ENCODE measurements around the gene F8. TPM values are rescaled to one million over a fixed set of nuclear protein-coding genes. Genes with fewer than 3 reads are reported as not detected.

Gene F8
- total and polyA plus RNA-seq, 12 donors: 13.4 to 78.1 (median 38.6) TPM

DNA sequence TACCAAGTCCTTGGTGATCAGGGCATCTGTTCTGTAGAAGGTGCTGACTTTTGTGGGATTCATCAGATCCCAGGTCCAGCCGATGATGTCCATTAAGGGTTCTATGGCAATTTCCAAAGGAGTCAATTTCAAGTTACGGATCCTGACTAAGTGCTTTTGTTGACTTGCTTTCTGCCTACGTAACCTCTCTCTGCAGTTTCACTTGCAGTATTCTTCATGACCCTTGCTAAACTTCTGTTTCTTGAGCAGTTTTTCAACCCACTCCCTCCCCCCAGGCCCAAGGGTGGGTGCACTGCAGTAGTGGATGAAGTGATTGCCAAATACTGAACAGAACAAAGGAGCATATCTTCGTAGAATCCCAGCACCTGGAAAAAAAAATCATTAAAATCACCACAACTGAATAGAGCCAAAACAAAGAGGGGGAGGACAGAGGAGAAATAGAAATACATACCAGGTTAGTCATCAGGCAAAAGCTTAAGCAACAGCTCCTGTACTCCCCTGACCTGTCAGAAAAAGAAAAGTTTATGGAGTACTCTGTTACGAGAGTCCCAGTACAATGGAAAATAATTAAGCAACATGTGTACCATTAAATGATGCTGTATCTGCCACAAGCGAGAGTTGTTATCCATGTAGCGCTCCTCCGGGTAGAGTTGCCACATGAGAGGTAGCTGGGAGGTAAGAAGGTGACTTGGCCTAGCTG is 42.7 kb upstream of the F8 start:
- Histone ChIP-seq H3K4me1 (replicated peaks in 1 of 2) (no peaks in the 10 kb centered on the region), H3K27me3 (no peaks in the 10 kb centered on the region), H3K36me3 (replicated peaks in 1 of 2) (no peaks in the 10 kb centered on the region), H3K9me3 (replicated peaks in 1 of 3) (no peaks in the 10 kb centered on the region), H3K27ac (peak overlapping the region in 4 of 5 donors; percentile 14 to 55 (median 16)), H3K4me3 (no peak overlapping the region)
- 71 to 75% (median 73%) methylated on average over 7 to 8 of the region's 8 CpGs for WGBS, 4 donors
- intact Hi-C loops (cut with DNase I): no loop called here
- DNase-seq: peak in 1 of 7 donors; percentile 18
- no peak for TF ChIP-seq POLR2A (IDR thresholded peaks at IDR 0.05)
- TF ChIP-seq, protein P1, sequence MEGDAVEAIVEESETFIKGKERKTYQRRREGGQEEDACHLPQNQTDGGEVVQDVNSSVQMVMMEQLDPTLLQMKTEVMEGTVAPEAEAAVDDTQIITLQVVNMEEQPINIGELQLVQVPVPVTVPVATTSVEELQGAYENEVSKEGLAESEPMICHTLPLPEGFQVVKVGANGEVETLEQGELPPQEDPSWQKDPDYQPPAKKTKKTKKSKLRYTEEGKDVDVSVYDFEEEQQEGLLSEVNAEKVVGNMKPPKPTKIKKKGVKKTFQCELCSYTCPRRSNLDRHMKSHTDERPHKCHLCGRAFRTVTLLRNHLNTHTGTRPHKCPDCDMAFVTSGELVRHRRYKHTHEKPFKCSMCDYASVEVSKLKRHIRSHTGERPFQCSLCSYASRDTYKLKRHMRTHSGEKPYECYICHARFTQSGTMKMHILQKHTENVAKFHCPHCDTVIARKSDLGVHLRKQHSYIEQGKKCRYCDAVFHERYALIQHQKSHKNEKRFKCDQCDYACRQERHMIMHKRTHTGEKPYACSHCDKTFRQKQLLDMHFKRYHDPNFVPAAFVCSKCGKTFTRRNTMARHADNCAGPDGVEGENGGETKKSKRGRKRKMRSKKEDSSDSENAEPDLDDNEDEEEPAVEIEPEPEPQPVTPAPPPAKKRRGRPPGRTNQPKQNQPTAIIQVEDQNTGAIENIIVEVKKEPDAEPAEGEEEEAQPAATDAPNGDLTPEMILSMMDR (IDR thresholded peaks at IDR 0.05): no peak

DNA sequence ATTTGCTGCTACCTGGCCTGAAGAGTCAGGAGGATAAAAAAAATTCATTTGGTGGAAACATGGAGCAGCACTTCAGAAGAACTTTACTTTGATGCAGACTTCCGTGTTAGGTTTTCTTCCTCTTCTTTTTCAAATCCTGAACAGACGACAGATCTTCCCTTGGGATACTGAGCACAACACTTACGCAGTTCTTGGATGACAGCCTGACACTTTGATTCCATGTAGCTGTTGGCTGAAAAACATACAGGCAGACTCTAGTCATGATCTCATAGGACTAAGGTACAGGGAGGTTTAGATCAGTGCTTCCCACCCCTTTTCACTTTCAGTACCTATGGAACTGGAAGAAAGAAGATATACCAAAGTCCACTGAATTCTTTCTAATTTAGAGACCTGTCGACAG is 39.2 kb upstream of the F8 start:
- H3K4me1 ChIP-seq (replicated peaks in 1 of 2): no peaks in the 10 kb centered on the region
- TF ChIP-seq, protein P1 (IDR thresholded peaks at IDR 0.05): no peak
- TF ChIP-seq POLR2A (IDR thresholded peaks at IDR 0.05): no peak
- no peaks in the 10 kb centered on the region for H3K36me3 ChIP-seq (replicated peaks in 1 of 2)
- H3K27ac ChIP-seq: no peak overlapping the region
- WGBS, 4 donors: 74 to 93% (median 84%) methylated on average over 4 of the region's 4 CpGs
- H3K9me3 ChIP-seq (replicated peaks in 1 of 3): no peaks in the 10 kb centered on the region
- no peak for DNase-seq
- H3K27me3 ChIP-seq: no peaks in the 10 kb centered on the region
- intact Hi-C loops (cut with DNase I): no loop called here
- no peak overlapping the region for H3K4me3 ChIP-seq

DNA sequence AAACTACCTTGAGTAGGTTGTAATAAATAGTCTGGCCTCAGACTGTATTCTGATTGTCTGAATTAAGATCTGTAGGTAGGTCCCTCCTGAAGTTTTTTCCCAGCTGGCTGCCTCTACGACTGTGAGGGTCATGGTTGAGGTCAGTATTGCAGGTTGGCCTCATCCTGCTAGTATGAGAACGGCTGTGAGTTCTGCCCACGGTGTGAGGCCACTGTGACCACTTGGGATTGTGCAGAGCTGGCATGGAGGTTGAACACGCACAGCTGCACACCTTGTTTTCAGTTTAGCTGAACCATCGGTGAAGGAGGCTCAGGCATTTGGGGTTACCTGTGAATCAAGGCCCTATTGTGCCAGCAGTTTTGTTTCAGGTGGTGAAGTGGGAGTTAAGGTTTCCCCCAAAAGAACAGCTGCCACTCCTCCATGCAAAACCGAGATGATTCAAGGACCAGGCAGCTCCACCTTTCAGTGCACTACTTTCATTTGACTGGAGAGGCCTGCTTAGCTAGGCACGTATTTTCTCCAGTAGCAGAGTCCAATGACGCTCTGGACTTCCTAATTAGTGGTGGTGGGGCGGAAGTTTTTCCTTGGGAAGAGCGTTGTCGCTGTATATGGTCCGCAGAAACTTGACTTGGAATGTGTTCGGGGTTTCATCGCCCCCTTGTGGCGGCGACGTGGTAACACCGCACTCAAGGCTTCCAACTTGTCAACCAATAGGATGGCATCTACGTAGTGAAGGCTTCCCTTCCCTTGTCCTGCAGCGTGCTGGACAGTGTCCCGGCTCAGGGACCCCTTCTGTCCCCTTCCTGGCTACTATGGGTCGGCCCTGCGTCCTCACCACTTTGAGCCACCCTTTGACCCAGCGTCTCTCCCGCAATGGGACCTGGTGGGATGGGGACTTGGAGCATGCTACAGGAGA is 34.6 kb upstream of the F8 start:
- TF ChIP-seq POLR2A (IDR thresholded peaks at IDR 0.05): no peak
- TF ChIP-seq, protein P1 (IDR thresholded peaks at IDR 0.05): peak; percentile 70 to 78 (median 71)
- Histone ChIP-seq H3K4me1 (replicated peaks in 1 of 2) (no peaks in the 10 kb centered on the region), H3K36me3 (replicated peaks in 1 of 2) (peaks cover 0 to 4% of the 10 kb centered on the region in 2 donors), H3K27me3 (no peaks in the 10 kb centered on the region), H3K9me3 (replicated peaks in 1 of 3) (no peaks in the 10 kb centered on the region), H3K27ac (peak overlapping the region in 2 of 5 donors; percentile 27 to 40), H3K4me3 (peak overlapping the region in 1 of 4 donors; percentile 31)
- peak; percentile 52 to 90 (median 71) for DNase-seq
- intact Hi-C loops (cut with DNase I): loop anchor here (5.0 to 10.0 kb wide), 2 partner anchors 72 to 75 kb away; no protein-coding TSS in a partner anchor
- WGBS, 4 donors: 0 to 24% (median 16%) methylated on average over 4 to 25 of the region's 25 CpGs

DNA sequence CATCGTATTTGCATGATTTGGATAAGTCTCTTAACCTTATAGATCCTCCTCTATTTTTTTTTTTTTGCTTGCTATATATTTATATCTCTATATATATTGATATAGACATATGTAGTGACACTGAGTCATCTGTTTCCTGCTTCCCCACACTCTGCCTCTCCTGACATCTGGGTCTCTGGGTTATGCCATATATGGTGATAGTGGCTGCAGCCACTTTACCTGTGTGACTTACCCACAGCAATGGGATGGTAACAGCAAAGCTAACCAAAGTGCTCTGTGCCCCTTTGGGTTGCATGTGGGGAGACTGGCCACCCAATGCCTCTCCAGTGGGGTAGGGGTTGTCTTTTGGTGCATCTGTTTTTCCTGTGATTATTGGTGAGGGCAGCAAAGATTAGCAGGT is 33.9 kb upstream of the F8 start:
- Histone ChIP-seq H3K9me3 (replicated peaks in 1 of 3) (no peaks in the 10 kb centered on the region), H3K27me3 (no peaks in the 10 kb centered on the region), H3K4me1 (replicated peaks in 1 of 2) (no peaks in the 10 kb centered on the region), H3K36me3 (replicated peaks in 1 of 2) (peaks cover 0 to 4% of the 10 kb centered on the region in 2 donors), H3K4me3 (no peak overlapping the region), H3K27ac (peak overlapping the region in 1 of 5 donors; percentile 40)
- WGBS, 4 donors: 63 to 94% (median 80%) methylated on average over 1 of the region's 1 CpG
- DNase-seq: no peak
- intact Hi-C loops (cut with DNase I): loop anchor here (5.0 to 10.0 kb wide), 2 partner anchors 72 to 74 kb away; no protein-coding TSS in a partner anchor
- TF ChIP-seq, protein P1 (IDR thresholded peaks at IDR 0.05): no peak
- TF ChIP-seq POLR2A (IDR thresholded peaks at IDR 0.05): no peak
